HG02798 (cell line): ENCODE data around the gene FGF7.
"Not testable (repeated sequence)": the region's sequence is repeated elsewhere in the genome, so short reads cannot be mapped to it uniquely, and the experiment has no call there.

Experiments
- ATAC-seq: cut with Tn5 transposase; IDR thresholded peaks from one replicate; pipeline ENCODE4 v1.9.1; 2021; ENCODE audit warnings: mild to moderate bottlenecking; ENCODE audit not compliant: unreplicated experiment, poor library complexity

Gene FGF7

GRCh38 chr15:49423021-49423420 is at the start of gene FGF7:
FGF7 (plus strand) TSS chr15:49423242; CDS start chr15:49424298, 1,056 bp downstream.
- no peak for ATAC-seq

GRCh38 chr15:49379996-49380395 is 43.0 kb upstream of the FGF7 start:
- ATAC-seq, result no peak

DNA sequence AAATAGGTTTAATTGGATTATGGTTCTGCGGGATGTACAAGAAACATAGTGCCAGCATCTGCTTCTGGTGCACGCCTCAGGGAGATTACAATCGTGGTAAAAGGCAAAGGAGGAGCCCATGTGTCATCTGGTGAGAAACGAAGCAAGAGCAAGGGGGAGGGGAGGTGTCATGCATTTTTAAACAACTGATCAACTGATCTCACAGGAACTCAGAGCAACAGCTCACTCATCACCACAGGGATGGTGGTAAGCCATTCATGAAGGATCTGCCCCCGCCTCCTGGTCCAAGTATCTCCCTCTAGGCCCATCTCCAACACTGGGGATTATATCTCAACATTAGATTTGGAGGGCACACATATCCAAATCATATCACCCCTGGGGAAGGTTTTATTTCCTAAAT is 42.1 kb upstream of the FGF7 start:
- no peak for ATAC-seq

DNA sequence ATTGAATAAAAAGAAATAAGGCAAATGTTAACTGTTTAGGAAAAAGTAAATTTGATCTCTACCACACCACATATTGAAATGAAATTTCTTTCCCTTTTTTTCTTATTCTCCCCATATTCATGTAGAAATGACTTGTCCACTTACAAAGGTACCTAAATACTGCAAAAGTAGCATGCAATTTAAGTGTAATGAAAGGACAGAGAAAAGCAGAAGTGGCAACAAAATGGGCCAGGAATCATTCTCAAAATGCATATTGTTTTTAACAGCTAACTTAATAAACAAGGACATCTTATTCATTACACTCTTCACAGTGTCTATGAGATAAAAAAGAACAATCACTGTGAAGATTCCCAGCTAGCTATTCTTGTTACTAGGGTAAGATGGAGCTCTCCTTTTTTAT is 40.6 kb upstream of the FGF7 start:
- ATAC-seq, result no peak

GRCh38 chr15:49383266-49383665 is 39.8 kb upstream of the FGF7 start:
- no peak for ATAC-seq

DNA sequence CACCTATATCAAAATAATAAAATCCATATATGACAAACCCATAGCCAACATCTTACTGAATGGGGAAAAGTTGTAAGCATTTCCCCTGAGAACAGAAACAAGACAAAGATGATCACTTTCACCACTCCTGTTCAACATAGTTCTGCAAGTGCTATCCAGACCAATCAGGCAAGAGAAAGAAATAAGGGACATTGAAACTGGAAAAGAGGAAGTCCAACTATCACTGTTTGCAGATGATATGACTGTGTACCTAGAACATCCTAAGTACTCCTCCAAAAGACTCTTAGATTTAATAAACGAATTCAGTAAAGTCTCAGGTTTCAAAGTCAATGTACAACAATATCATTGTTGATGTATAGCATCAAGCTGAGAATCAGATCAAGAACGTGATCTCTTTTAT is 35.6 kb upstream of the FGF7 start:
- ATAC-seq, result no peak

GRCh38 chr15:49402515-49403296 is 20.3 kb upstream of the FGF7 start:
- ATAC-seq, result not testable (repeated sequence)

GRCh38 chr15:49406352-49407118 is 16.5 kb upstream of the FGF7 start:
- ATAC-seq, result no peak

- ATAC-seq, result no peak
These were observed 12.4 kb upstream of the FGF7 start for GRCh38 chr15:49410641-49411040.

DNA sequence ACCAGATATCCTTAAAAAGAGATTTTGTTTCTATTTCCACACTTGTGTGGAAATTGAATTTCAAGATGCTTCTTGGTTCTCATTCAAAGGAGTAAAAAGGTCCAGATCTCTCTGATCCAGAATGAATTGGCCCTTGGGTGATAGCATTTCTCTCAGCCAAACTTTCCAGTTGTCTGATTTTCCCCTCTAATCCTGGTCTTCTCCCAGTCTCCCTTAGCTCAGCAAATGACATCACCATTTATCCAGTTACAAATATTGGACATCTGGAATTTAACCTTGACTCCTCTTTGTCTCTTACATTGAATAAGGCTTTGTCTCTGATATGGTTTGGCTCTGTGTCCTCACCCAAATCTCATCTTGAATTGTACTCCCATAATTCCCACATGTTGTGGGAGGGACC is 10.2 kb upstream of the FGF7 start:
- no peak for ATAC-seq

- no peak for ATAC-seq
These were observed 7.9 kb upstream of the FGF7 start for GRCh38 chr15:49415149-49415548.

DNA sequence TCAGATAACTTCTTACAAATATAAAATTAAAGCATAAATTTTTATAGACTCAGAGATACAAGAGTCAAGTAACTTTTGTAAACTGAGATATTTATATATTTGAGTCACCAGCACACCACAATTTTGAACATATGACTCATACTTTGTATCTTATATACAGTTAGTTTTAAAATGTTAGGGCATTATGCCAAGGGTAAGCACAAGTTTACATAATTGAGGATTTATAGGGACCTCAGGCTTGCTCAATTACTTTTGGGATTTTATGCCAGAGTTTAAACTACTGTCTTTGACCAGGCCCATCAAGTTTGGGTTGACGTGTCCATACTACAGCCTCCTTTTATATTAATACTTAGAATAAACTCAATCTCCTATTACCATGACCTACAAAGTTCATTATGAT is 7.4 kb upstream of the FGF7 start:
- no peak for ATAC-seq

DNA sequence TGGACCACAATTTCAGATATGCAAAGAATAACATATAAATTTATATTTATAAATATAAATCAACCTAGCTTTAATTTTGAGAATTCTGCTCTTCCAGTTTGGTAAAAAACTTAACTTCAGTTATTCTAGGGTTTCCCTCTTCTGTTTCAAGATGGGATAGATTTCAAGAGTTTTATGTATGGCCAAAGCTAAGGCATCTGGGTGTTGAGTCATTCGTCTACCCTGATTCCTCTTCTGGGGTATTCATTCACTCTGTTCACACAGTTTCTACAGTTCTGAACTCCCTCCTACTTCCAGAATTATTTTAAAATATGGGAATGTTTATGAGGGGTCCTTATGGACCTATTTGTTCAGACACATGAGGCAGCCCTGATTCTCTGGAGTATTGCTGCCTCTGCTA is 4.2 kb upstream of the FGF7 start:
- no peak for ATAC-seq

DNA sequence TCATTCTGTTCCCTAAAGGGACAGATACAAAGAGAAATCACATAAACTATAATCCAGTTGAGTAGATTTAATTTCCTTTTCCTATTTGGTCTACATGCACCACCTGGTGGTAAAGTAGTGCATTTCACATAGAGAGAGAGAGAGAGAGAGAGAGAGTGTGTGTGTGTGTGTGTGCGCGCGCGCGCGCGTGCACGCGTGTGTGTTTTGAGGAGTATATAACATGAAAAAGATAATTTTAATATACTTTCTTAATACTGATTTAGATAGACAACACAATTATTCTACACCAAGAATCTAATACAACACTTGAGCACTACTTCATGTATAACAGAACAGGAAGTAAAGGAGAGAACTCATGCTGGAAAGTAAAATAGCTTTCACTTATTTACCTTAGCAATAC is 1.1 kb upstream of the FGF7 start:
- ATAC-seq, result no peak

DNA sequence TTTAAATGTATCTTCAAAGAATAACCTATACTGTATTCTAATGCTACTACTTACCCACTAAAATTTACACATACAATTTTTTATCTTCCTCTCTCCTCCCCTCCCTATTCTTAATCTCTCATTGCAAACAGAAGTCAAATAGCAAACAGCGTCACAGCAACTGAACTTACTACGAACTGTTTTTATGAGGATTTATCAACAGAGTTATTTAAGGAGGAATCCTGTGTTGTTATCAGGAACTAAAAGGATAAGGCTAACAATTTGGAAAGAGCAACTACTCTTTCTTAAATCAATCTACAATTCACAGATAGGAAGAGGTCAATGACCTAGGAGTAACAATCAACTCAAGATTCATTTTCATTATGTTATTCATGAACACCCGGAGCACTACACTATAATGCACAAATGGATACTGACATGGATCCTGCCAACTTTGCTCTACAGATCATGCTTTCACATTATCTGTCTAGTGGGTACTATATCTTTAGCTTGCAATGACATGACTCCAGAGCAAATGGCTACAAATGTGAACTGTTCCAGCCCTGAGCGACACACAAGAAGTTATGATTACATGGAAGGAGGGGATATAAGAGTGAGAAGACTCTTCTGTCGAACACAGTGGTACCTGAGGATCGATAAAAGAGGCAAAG is 984 bp downstream of the FGF7 start:
- no peak for ATAC-seq

DNA sequence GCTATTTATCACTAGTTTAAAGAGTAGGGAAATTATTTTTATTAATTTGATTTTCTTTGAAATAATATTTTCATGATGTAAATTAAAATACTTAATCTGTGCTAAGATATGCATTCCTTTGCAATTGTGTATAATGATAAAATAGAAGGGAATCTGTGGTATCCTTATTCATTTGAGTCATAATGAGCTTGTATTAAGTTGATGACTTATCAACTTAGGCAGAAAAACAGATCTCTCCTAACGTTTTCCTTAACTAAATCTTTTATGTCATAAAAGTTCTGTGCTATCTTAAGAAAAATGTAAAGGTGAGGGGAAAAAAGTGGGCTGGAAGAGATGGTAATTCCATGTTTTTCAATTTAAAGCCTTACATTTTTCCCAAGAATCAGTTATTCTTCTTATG is 1.9 kb downstream of the FGF7 start:
- no peak for ATAC-seq

GRCh38 chr15:49427372-49427771 is 4.3 kb downstream of the FGF7 start:
- ATAC-seq, result no peak

DNA sequence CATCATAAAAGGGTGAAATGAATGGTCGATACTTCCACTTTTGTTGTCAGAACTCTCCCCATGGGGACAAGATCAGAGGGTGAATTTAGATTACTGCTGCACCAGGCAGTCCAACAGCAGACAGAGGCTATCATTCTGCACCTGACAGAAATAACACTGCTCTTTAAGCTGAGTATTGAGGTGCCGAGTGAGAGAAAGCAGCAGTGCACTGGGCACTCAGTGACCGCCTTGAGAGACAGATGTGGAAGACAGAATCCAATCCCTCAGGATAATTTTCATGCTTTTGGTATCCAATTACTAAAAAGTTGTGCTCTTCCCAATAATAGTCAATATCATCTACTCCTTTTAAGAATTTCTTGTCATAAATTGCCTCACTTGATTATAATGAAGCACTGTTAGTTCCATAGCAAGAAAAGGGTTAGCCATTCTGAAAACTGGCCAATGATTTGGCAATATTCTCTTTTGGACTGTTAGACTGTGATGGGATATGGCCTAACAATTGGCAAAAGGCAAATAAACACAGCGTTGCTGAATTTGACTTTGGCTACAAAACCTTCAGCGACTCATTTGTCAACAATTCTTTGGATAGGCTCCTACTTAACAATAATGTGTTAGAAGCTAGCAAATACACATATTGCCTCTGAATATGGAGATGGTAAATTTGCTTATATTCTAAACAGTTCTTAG is 5.5 kb downstream of the FGF7 start:
- no peak for ATAC-seq

DNA sequence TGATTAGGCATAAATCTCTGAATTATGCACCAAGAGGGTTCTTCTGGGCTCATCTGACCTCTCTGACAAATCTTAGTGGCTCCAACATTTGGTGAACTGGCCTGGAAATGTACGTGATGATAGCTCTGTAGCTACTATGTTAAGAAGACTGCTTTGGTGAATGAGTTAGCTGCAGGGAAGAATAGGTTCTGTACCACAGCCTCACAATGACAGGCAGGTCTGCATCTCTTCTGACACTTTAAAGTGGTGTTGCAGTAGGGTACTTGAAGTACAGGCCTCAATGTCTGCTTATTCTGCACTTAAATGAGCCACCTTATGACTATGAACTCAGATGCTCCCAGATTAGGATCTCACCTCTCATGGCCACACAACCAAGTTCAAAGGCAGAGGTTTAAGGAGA is 7.0 kb downstream of the FGF7 start:
- ATAC-seq, result no peak

DNA sequence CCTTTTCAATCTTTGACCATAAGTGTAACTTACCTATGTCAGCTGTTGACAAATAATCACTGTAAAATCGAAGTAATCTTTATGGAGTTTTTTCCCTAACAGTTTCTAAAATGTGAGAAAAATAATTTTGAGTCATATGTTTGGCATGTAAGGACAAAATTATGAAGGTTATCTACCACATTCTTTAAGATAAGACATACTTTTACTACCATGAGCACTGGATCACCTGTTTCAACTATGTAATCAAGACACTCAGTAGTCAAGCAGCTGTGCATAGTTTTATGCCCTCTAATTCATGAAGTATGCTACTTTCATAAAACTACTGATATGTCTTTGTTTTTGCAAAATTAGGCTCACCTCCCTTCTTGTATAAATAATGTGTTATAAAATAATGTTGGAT is 12.1 kb downstream of the FGF7 start:
- no peak for ATAC-seq

DNA sequence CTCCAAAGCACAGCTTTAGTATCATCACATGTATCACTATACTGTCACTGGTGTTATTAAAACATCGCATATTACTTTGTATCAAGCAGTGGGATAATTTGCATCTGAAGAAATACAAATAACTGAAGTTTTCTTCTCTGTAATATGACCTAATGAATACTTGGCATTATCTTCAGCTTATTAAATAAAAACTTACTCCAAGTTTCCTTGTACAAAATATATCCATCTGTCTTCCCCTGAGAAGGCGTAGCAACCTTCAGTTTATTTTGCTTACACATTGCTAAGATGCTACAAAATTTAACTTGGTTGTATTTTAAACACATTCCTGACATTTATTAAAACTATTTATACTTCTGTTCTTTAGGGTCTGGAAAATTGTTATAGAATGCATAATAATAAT is 13.7 kb downstream of the FGF7 start:
- no peak for ATAC-seq
